NCI-H345 (cell line): ENCODE measurements around the gene CTSK.
A peak's percentile ranks its signal among the peaks of the same experiment; 100 is the strongest.
"Not testable (repeated sequence)": the region's sequence is repeated elsewhere in the genome, so short reads cannot be mapped to it uniquely, and the experiment has no call there.

Source experiments
- DNase-seq: peaks from one replicate; lab custom pipeline; 2025; lab: John Stamatoyannopoulos, UW

Gene CTSK

GRCh38 chr1:150808121-150808520 lies at the start of gene CTSK:
TSS of gene CTSK (minus strand) at chr1:150808260. CDS start at chr1:150806805, 1,455 bp downstream.
- no peak for DNase-seq

GRCh38 chr1:150852734-150853133 lies 44.7 kb upstream of the CTSK start:
- DNase-seq: not testable (repeated sequence)

GRCh38 chr1:150850801-150851362 lies 42.8 kb upstream of the CTSK start:
- DNase-seq: not testable (repeated sequence)

- no peak for DNase-seq
These were observed 38.5 kb upstream of the CTSK start for GRCh38 chr1:150846473-150847146.

GRCh38 chr1:150843474-150843873 lies 35.4 kb upstream of the CTSK start:
- no peak for DNase-seq

GRCh38 chr1:150842964-150843363 lies 34.9 kb upstream of the CTSK start:
- no peak for DNase-seq

- no peak for DNase-seq
These were observed 34.3 kb upstream of the CTSK start for GRCh38 chr1:150842343-150842742.

- no peak for DNase-seq
These were observed 33.6 kb upstream of the CTSK start for GRCh38 chr1:150841626-150842025.

GRCh38 chr1:150840850-150841249 lies 32.8 kb upstream of the CTSK start:
- DNase-seq: not testable (repeated sequence)

- no peak for DNase-seq
These were observed 28.2 kb upstream of the CTSK start for GRCh38 chr1:150836129-150836773.

- DNase-seq: not testable (repeated sequence)
These were observed 25.9 kb upstream of the CTSK start for GRCh38 chr1:150833961-150834360.

GRCh38 chr1:150832597-150832996 lies 24.5 kb upstream of the CTSK start:
- no peak for DNase-seq

GRCh38 chr1:150829751-150830150 lies 21.7 kb upstream of the CTSK start:
- DNase-seq: no peak

GRCh38 chr1:150826299-150826698 lies 18.2 kb upstream of the CTSK start:
- no peak for DNase-seq

- no peak for DNase-seq
These were observed 12.9 kb upstream of the CTSK start for GRCh38 chr1:150820730-150821512.

GRCh38 chr1:150815871-150816270 lies 7.8 kb upstream of the CTSK start:
- no peak for DNase-seq

- DNase-seq: peak; percentile 36
These were observed 5.1 kb upstream of the CTSK start for GRCh38 chr1:150813028-150813707.

GRCh38 chr1:150810958-150811659 lies 3.0 kb upstream of the CTSK start:
- no peak for DNase-seq

GRCh38 chr1:150809651-150810050 lies 1.6 kb upstream of the CTSK start:
- no peak for DNase-seq

GRCh38 chr1:150808846-150809245 lies 786 bp upstream of the CTSK start:
- DNase-seq: no peak

GRCh38 chr1:150807249-150808023 lies 624 bp downstream of the CTSK start:
- no peak for DNase-seq
